CD4-positive, alpha-beta T cell treated with Interleukin-12 subunit alpha and Interleukin-12 subunit beta, for 1 hour (primary cell): ENCODE measurements around the gene GJA8.
"Not testable (repeated sequence)": the region's sequence is repeated elsewhere in the genome, so short reads cannot be mapped to it uniquely, and the experiment has no call there.

Experiments used
- DNase-seq: peaks from one replicate; pipeline ENCODE4 v3.0.0-alpha.2; 2020

The GJA8 gene

GRCh38 chr1:147902253-147902845, at the start of gene GJA8:
GJA8 (plus strand) TSS chr1:147902795; CDS start chr1:147907956, 5,161 bp downstream.
- DNase-seq, result no peak

- no peak for DNase-seq
Observed at GRCh38 chr1:147853391-147853790, 49.2 kb upstream of the GJA8 start.

GRCh38 chr1:147854989-147855388, 47.6 kb upstream of the GJA8 start:
- not testable (repeated sequence) for DNase-seq

GRCh38 chr1:147855996-147856395, 46.6 kb upstream of the GJA8 start:
- not testable (repeated sequence) for DNase-seq

- not testable (repeated sequence) for DNase-seq
Observed at GRCh38 chr1:147867204-147867603, 35.4 kb upstream of the GJA8 start.

GRCh38 chr1:147878022-147878421, 24.6 kb upstream of the GJA8 start:
- DNase-seq, result no peak

GRCh38 chr1:147879911-147880310, 22.7 kb upstream of the GJA8 start:
- no peak for DNase-seq

- DNase-seq, result no peak
Observed at GRCh38 chr1:147882535-147882934, 20.1 kb upstream of the GJA8 start.

GRCh38 chr1:147890177-147890790, 12.3 kb upstream of the GJA8 start:
- peak; percentile 61 for DNase-seq

GRCh38 chr1:147891088-147891487, 11.5 kb upstream of the GJA8 start:
- no peak for DNase-seq

- no peak for DNase-seq
Observed at GRCh38 chr1:147892216-147892615, 10.4 kb upstream of the GJA8 start.

GRCh38 chr1:147892731-147893214, 9.8 kb upstream of the GJA8 start:
- DNase-seq, result peak; percentile 47

- no peak for DNase-seq
Observed at GRCh38 chr1:147895123-147895522, 7.5 kb upstream of the GJA8 start.

GRCh38 chr1:147897029-147897752, 5.4 kb upstream of the GJA8 start:
- DNase-seq, result no peak

- DNase-seq, result no peak
Observed at GRCh38 chr1:147897789-147898188, 4.8 kb upstream of the GJA8 start.

GRCh38 chr1:147904726-147905125, 2.1 kb downstream of the GJA8 start:
- no peak for DNase-seq

- DNase-seq, result no peak
Observed at GRCh38 chr1:147907786-147908509, 5.4 kb downstream of the GJA8 start.

GRCh38 chr1:147912553-147912952, 10.0 kb downstream of the GJA8 start:
- DNase-seq, result no peak

- DNase-seq, result no peak
Observed at GRCh38 chr1:147913362-147913942, 10.9 kb downstream of the GJA8 start.

- no peak for DNase-seq
Observed at GRCh38 chr1:147919896-147920295, 17.3 kb downstream of the GJA8 start.

- DNase-seq, result no peak
Observed at GRCh38 chr1:147924813-147925212, 22.2 kb downstream of the GJA8 start.

GRCh38 chr1:147927215-147927614, 24.6 kb downstream of the GJA8 start:
- DNase-seq, result not testable (repeated sequence)

GRCh38 chr1:147927689-147928088, 25.1 kb downstream of the GJA8 start:
- not testable (repeated sequence) for DNase-seq
